MM.1S (cell line): ENCODE data around the gene CD9.

Experiments
- DNase-seq: peaks from one replicate; pipeline ENCODE4 v3.0.0-alpha.2; 2015
- H2AFZ ChIP-seq: fragments of 300-600 bp; sonication (generic); 2 replicates; pipeline ENCODE4 v1.6.0; 2016; ENCODE audit warnings: antibody characterized with exemption, low read length
- H3F3A ChIP-seq: fragments of 300-600 bp; sonication (generic); 2 replicates; pipeline ENCODE4 v1.6.1; 2016; ENCODE audit warnings: mild to moderate bottlenecking, antibody characterized with exemption, low read length, moderate library complexity, mixed read lengths; ENCODE audit not compliant: insufficient read depth
- H3K27ac ChIP-seq: fragments of 300-600 bp; sonication (generic); 2 replicates; pipeline ENCODE4 v1.5.1; 2016; ENCODE audit warnings: mild to moderate bottlenecking, low read length
- H3K27me3 ChIP-seq: fragments of 300-600 bp; sonication (generic); replicated peaks from 2 replicates; pipeline ENCODE4 v1.6.0; 2016; ENCODE audit warnings: low read length; ENCODE audit not compliant: insufficient read depth
- H3K36me3 ChIP-seq: fragments of 300-600 bp; sonication (generic); replicated peaks from 2 replicates; pipeline ENCODE4 v1.6.1; 2016; ENCODE audit warnings: mild to moderate bottlenecking, low read length, mixed read lengths; ENCODE audit not compliant: insufficient read depth
- H3K4me1 ChIP-seq: fragments of 300-600 bp; sonication (generic); 2 replicates; pipeline ENCODE4 v1.6.1; 2016; ENCODE audit warnings: low read length, mixed read lengths
- H3K4me2 ChIP-seq: fragments of 300-600 bp; sonication (generic); 2 replicates; pipeline ENCODE4 v1.6.0; 2016; ENCODE audit warnings: low read depth, low read length
- H3K4me3 ChIP-seq: fragments of 300-600 bp; sonication (generic); 2 replicates; pipeline ENCODE4 v1.5.1; 2016; ENCODE audit warnings: low read length, mixed read lengths
- H3K79me2 ChIP-seq: fragments of 300-600 bp; sonication (generic); 2 replicates; pipeline ENCODE4 v1.6.1; 2016; ENCODE audit warnings: mixed run types, low read length, mixed read lengths
- H3K9ac ChIP-seq: fragments of 300-600 bp; sonication (generic); 2 replicates; pipeline ENCODE4 v1.6.1; 2016; ENCODE audit warnings: low read length, mixed read lengths
- H3K9me2 ChIP-seq: fragments of 300-600 bp; sonication (generic); replicated peaks from 2 replicates; pipeline ENCODE4 v1.6.1; 2016; ENCODE audit warnings: mild to moderate bottlenecking, low read length, mixed read lengths; ENCODE audit not compliant: insufficient read depth
- H3K9me3 ChIP-seq: fragments of 300-600 bp; sonication (generic); replicated peaks from 2 replicates; pipeline ENCODE4 v1.6.1; 2016; ENCODE audit warnings: mild to moderate bottlenecking, low read length, mixed read lengths; ENCODE audit not compliant: insufficient read depth
- H4K20me1 ChIP-seq: fragments of 300-600 bp; sonication (generic); 2 replicates; pipeline ENCODE4 v1.6.1; 2016; ENCODE audit warnings: mild to moderate bottlenecking, low read length, moderate library complexity, mixed read lengths; ENCODE audit not compliant: insufficient read depth
- CTCF ChIP-seq: fragments of 300-600 bp; sonication (generic); IDR thresholded peaks from 2 replicates; pipeline ENCODE4 v1.5.1; 2016; ENCODE audit warnings: antibody characterized with exemption, low read length, mixed read lengths
- EZH2 ChIP-seq: fragments of 300-600 bp; sonication (generic); optimal IDR thresholded peaks from 2 replicates; pipeline ENCODE3; 2017; ENCODE audit warnings: low read depth, mild to moderate bottlenecking, antibody characterized with exemption, low read length, mixed read lengths
- EZH2phosphoT487 ChIP-seq: fragments of 300-600 bp; sonication (generic); IDR thresholded peaks from 2 replicates; pipeline ENCODE4 v1.6.1; 2018; ENCODE audit warnings: antibody characterized with exemption, low read length

CD9 gene

DNA sequence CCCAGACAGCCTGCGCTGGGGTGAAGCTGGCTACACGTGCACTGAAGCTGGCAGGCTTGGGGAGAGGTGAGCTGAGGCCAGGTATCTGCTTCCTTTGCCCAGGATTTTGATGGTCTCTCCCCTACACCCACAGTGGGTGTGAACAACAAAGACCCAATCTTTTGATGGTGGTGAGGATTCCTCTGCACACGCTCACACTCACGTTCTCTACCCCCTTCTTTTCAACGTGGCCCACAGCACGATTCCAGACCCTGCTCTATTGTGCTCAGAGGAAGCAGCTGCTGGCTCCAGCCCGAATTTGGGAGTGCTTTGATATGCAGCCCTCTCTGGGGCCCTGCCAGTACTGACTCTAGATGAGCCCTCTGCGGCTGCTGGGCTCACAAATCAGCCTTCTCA is 4.9 kb downstream of the CD9 start:
- Histone ChIP-seq H3K4me2 (no peak overlapping the region), H3K9me3 (no peaks in the 10 kb centered on the region), H4K20me1 (no peaks in the 10 kb centered on the region), H3K27me3 (no peaks in the 10 kb centered on the region), H3K79me2 (peaks cover 92% of the 10 kb centered on the region), H3K4me1 (peaks cover 37% of the 10 kb centered on the region), H3K36me3 (no peaks in the 10 kb centered on the region; the same call in 1 of the 2 replicates), H3K9ac (no peak overlapping the region), H3K27ac (no peak overlapping the region), H3K9me2 (no peaks in the 10 kb centered on the region), H2AFZ (no peak overlapping the region), H3K4me3 (no peak overlapping the region), H3F3A (peaks cover 8% of the 10 kb centered on the region)
- no peak for TF ChIP-seq EZH2
- no peak for TF ChIP-seq EZH2phosphoT487
- TF ChIP-seq CTCF: no peak
- no peak for DNase-seq

DNA sequence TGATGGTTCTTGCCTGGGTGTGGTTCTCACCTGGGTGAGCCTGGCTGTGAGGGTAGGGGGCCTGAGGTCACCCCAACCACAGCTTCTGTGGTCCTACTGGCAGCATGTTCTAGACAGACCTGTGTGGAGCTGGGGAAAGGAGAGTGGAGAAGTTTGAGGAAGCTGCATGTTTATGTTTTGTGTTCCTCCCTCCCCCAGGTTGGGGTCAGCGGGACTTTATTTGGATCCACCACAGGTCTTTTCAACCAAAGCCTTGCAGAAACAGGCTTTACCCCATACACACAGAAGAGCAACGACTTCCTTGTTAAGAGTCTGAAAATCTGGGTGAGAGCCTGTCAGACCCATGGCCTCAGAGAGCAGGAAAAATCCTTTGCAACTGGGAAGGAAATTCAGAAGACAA is 5.6 kb downstream of the CD9 start:
- Histone ChIP-seq H3K4me2 (no peak overlapping the region), H3K27ac (no peak overlapping the region), H2AFZ (no peak overlapping the region), H3K4me1 (peaks cover 43% of the 10 kb centered on the region), H3K27me3 (no peaks in the 10 kb centered on the region), H3K9ac (no peak overlapping the region), H3K9me3 (no peaks in the 10 kb centered on the region), H3K79me2 (peaks cover 86% of the 10 kb centered on the region), H3K9me2 (no peaks in the 10 kb centered on the region), H3K4me3 (no peak overlapping the region), H3F3A (peaks cover 13% of the 10 kb centered on the region), H4K20me1 (no peaks in the 10 kb centered on the region), H3K36me3 (no peaks in the 10 kb centered on the region; the same call in 1 of the 2 replicates)
- no peak for DNase-seq
- TF ChIP-seq CTCF (no peak), EZH2 (no peak), EZH2phosphoT487 (no peak)

DNA sequence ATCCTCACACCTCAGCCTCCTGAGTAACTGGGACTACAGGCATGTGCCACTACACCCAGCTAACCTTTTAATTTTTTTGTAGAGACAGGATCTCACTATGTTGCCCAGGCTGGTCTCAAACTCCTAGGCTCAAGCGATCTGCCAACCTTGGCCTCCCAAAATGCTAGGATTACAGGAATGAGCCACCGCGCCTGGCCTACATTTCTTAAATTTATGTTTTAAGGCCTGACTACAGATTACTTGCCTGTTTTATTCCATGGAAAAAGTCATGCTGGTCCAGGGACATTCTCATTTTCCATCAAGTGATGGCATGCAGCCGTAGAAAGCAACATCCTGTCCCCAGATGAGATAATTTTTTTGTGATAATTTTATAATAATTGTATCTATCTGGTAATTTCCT is 6.1 kb downstream of the CD9 start:
- no peak for DNase-seq
- no peak overlapping the region for H3K4me2 ChIP-seq
- no peaks in the 10 kb centered on the region; the same call in 1 of the 2 replicates for H3K36me3 ChIP-seq
- H3K9me3 ChIP-seq: no peaks in the 10 kb centered on the region
- H3K4me1 ChIP-seq: peaks cover 49% of the 10 kb centered on the region
- no peak overlapping the region for H3K27ac ChIP-seq
- H2AFZ ChIP-seq: no peak overlapping the region
- no peak overlapping the region for H3K9ac ChIP-seq
- peaks cover 86% of the 10 kb centered on the region for H3K79me2 ChIP-seq
- no peaks in the 10 kb centered on the region for H4K20me1 ChIP-seq
- H3F3A ChIP-seq: peaks cover 13% of the 10 kb centered on the region
- no peak overlapping the region for H3K4me3 ChIP-seq
- no peaks in the 10 kb centered on the region for H3K9me2 ChIP-seq
- TF ChIP-seq CTCF: no peak
- H3K27me3 ChIP-seq: no peaks in the 10 kb centered on the region
